ENCODE measurements around the gene EXOC2. TPM values are rescaled to one million over a fixed set of nuclear protein-coding genes. Genes with fewer than 3 reads are reported as not detected.

Gene EXOC2
- total RNA-seq, 1 experiment from 2014 or later: 30.7 TPM

DNA sequence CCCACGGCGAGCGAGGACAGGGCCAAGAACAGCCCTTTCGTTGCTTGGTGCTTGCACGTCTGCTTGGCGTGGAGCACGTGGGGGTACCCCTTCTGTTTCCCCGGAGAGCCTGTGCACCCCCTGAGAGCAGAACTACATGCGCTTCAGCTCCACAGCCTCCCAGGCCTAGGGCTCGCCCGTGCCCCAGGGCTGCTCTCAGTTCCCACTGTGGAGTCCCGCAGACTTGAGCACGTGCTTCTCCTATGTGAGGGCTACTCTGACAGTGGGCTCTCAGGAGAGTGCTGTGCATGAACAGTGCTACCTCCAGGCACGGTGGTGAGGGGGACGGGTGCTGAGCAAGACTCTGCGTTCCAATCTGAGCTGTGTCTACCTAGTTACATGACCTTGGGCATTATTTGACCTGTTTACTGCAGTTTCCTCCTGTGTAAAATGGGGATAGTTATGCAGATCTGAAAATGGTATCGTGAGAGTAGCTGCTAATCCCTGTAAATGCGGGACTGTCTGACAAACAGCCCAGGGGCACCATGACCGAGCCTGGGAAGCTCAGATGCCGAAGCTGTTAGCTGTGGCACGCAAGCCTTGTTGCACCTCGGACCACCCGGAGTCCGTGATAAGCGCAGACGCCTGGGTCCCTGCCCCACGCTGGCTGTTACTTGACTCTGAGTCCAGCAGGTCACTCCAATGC, 219.0 kb downstream of the EXOC2 start:
- DNase-seq (ENCODE audit: low read depth): no peak

DNA sequence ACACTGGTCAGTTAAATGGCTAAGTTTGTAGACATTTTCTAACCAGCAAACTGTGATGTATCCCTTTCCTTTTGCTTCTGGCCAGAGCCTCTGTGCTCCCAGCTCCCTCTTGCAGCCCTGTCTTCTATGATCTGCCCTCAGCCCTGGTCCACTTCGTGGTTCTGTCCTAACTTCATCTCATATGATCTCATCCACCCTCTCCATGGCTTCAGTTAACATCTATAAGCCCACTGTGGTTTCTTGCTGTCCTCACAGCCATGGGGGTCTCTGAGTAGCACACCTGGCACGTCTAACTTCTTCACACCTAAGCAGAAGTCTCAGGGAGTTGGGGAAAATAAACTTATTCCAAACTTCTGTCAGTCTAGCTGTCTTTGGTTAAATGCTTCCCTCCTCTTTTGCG, 219.6 kb downstream of the EXOC2 start:
- no peak for DNase-seq (ENCODE audit: low read depth)

DNA sequence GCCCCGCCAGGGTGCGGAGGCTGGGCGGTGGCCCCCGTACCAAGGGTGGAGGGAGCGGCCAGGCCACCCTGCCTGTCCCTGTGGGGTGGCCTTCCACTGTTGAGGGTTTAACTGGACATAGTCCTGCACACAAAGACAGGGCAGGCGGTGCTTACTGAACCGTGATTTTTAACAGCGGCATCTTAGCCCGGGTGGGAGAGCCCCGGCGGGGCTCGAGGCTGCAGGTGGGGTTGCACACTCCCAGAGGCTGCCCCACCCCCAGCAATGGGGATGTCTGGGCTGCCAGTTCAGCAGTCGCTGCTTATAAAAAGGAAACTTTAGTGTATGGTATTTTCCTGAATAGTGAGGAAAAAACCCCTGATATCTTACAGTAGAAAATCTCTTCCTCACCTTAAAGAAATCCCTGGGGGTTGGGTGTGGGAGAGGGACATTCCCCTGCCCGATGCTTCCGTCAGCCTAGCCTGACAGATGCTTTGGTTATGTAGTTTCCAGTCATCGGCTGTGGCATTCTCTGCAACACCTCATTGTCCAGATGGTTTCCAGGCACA, 222.0 kb downstream of the EXOC2 start:
- no peak for DNase-seq (ENCODE audit: low read depth)

DNA sequence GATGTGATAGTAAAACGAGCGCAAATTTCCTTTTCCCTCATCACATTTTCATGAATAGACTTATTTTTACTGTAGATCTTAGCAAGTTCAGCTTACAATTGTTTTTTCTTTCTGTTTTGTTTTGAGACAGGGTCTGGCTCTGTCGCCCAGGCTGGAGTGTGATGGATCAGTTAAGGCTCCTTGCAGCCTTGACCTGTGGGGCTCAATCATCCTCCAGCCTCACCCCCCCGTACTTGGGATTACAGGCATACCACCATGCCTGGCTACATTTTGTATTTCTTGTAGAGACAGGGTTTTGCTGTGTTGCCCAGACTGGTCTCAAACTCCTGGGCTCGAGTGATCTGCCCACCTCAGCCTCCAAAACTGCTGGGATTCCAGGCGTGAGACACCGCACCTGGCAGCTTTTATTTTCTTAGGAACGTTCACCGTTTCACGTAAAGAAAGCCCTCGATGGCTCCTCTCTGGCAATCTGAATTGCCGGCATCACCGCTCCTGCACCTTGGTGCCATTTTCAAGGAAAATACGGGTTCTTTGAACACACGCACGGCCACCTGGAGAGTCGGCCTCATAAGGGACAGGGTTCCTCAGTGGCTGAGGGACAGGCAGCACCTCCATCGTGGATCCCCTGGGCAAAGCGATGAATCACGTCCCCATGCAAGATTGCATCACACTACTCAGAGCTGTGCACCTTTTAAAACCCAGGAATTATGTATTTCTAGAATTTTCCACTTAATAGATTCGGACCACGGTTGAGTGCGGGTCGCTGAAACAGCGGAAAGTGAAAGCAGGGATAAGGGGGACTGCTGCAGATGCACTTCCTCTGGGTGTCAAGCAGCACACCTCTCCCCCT, 222.7 kb downstream of the EXOC2 start:
- no peak for DNase-seq (ENCODE audit: low read depth)

DNA sequence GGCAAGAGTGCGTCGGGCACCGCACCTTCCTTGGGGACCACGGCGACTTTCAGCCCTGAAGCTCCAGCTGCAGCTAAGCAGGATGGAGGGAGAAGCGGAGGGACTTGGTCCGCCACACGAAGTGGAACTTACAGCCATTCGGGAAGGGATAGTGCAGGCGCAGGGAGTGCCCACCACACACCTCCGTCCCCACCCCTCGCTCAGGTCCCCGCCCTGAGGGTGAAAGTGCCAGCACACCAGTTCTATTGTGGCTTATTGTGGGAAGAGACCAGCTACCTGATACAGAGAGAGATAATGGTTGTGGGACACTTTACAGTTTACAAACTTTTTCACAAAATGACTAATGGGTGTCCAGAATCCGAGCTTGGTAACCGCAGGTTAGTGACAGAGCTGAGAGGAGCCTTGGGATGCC, 225.3 kb downstream of the EXOC2 start:
- no peak for DNase-seq (ENCODE audit: low read depth)

DNA sequence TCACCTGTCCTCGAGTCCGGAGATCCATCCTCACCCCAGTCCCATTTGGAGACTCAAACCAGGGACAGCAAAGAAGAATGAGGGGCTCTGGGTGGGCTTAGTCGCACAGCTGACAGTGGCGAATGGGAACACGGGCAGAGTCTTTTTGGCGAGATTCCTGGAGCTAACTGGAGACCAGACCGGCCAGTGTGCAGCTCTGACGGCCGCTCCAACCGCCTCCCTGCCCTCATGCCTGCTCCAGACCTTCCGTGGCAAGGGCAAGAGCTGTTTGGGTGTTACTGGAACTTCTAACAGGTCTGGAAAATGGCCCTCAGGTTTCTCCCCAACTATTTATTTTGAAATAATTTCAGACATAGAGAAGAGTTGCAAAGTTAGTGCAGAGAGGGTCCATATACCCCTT, 225.8 kb downstream of the EXOC2 start:
- DNase-seq (ENCODE audit: low read depth): no peak

DNA sequence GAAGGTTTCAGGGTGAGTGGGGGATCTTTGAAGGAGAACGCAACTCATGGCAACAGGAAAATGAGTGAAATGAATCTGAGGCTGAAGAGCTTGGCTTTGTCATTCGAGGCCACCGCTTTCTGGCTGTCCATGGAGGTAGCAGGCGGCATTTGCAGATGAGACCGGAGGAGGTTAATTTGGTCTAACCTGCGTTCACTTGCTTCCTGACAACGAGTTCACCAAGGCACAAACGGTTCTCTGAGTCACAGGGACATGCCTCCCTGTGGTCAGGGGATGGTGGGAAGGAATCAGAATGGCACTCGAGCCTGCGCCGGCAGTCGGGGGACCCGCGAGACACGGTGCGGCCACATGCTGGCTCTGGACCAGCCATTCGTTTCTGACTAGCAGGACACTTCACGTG, 226.4 kb downstream of the EXOC2 start:
- DNase-seq (ENCODE audit: low read depth): no peak

DNA sequence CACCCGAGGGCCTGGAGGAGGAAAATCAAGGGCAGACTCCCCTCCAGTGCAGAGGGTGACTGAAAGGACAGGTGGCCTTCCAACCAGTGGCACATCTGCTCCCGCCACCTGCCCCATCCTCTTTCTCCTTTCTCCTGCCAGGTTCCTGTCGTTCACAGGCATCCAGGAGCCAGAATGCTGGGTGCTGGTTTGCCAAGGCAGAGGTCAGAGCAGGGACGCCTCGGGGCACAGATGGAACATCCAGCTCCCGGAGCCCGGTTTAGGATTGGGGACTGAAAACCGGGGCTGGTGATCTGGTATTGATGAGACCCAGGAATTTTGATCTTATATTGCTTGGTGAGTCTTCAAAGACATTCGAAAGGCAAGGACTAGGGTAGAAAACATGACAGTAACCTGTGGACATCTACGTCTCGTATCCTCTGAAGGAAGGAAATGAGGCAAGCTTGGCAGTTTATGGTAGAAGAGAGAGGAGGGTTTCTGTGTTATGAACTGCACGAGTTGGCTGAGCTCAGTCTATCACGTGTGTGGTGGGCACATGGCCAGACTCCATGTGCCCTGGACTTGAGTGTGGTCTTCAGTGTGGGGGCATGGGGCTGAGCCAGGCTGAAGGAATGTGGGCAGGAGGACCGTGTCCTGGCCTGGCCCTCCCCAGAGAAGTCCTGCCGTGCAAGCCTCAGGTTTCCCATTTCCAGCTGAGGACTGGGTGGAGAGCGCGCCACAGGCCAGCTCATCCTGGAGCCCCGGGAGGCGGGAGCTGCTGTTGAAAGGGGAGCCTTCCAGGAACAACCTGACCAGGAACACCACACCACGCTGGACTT, 227.2 kb downstream of the EXOC2 start:
- DNase-seq (ENCODE audit: low read depth): peak; percentile 5

DNA sequence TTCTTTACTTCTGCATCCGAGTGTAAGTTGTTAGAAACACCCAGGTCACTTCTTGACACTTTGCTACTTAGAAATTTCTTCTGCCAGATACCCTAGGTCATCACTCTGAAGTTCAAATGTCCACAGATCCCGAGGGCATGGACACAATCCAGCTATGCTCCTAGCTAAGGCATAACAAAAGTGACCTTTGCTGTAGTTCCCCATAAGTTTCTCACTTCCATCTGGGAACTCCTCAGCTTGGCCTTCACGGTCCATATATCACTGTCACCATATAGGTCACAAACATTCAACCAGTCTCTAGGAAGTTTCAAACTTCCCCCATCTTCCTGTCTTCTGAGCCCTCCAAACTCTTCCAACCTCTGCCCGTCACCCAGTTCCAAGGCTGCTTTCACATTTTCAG, 236.1 kb downstream of the EXOC2 start:
- no peak for DNase-seq (ENCODE audit: low read depth)

DNA sequence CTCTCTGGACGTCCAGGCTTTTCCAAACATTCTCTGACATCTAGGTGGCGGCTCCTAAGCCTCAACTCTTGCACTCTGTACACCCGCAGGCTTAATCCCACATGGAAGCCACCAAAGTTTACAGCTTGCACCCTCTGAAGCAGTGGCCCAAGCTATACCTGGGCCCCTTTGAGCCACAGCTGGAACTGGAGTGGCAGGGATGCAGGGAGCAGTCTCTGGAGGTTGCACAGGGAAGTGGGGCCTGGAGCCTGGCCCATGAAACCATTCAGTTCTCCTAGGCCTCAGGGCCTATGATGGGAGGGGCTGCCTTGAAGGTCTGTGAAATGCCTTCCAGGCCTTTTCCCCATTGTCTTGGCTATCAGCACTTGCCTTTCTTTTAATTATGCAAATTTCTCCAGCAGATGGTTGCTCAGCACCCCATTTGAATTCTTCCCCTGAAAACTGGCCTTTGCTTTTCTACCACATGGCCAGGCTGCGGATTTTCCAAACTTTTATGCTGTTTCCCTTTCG, 236.5 kb downstream of the EXOC2 start:
- no peak for DNase-seq (ENCODE audit: low read depth)

DNA sequence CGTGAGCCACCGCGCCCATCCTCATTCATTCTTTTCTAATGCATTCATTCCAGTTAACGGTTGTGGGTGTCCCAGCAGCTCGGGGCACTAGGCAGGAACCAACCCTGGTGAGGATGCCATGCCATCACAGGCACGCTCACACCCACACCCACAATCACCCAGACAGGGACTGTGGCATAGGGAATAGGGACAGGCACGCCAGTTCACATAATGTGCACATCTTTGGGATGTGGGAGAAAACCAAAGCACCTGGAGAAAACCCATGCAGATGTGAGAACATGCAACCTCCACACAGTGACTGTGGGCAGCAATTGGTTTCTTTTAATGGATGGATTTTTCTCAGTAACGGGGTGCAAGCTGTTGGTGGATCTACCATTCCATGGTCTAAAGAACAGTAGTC, 237.1 kb downstream of the EXOC2 start:
- DNase-seq (ENCODE audit: low read depth): no peak

DNA sequence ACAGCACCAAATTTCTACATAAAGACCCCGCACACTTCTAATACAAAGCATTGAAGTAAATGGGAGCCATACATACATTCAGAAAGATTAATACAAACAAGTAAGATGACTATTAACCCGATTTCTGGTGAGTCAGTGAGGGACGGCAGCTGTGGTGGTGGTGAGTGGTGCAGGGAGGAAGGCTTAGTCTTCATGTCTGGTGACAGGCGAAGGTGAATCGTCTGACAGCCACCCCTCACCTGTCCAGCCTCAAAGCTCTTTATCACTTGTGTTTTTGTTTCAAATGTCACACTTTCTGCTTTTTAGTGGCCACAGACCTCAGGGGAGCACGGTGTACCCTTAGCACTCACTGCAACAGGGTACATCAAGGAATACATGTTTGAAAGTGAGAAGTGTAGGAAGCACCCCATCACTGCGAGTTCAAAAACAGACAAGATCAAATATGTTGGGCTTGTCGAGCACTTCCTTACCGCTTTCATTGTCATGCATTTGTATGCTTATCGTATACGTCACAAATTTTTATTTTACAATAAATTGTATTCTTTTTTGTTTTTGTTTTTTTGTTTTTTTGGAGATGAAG, 237.8 kb downstream of the EXOC2 start:
- peak; percentile 41 for DNase-seq (ENCODE audit: low read depth)

DNA sequence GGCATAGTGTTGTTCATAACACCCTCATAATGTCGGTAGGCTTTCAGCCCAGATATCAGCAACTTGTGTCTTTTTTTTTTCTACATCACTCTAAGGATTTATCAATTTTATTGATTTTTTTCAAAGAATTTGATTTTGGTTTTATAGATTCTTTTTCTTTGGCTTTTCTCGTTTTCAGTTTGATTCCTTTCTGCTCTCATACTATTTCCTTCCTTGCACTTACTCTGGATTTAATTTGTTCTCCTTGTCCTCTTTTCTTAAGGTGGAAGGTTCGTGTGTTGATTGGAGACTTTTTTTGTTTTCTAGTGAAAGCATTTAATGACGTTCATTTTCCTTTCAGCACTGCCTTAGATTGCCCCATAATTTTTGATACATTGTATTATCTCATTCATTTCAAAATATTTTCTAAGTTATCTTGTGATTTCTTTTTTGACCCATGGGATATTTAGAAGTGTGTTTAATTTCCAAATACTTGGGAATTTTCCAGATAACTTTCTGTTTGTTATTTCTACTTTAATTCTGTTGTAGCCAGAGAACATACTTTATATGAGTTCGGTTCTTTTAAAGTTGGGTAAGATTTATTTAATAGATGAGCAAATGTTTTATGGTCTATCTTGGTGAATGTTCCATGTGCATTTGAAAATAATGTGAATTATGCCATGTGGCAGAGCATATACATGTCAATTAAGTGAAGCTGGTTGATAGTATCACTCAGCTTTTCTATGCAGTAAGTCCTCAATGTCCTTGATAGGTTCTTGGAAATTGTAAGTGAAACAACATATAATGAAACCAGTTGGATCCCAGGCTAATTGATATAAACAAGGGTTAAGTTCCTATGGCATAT, 238.6 kb downstream of the EXOC2 start:
- no peak for DNase-seq (ENCODE audit: low read depth)

DNA sequence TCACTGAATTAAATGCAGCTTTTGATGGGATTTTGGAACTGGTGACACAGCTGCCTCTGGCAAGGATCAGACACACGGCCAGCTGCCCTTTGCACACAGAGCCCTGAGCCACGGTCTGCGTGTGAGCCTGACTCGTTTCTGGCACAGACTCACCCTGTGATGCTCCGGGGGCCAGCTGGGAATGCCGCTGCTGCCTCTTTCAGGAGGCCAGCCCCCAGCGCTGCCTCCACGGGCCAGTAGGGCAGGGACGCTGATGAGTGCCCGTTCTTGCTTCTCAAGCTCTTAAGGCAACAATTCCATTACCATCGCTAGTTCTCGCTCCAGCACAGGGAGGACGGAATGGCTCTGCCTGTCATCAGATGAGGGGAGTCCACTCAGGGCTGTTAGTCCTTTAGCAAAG, 239.8 kb downstream of the EXOC2 start:
- DNase-seq (ENCODE audit: low read depth): peak; percentile 80

DNA sequence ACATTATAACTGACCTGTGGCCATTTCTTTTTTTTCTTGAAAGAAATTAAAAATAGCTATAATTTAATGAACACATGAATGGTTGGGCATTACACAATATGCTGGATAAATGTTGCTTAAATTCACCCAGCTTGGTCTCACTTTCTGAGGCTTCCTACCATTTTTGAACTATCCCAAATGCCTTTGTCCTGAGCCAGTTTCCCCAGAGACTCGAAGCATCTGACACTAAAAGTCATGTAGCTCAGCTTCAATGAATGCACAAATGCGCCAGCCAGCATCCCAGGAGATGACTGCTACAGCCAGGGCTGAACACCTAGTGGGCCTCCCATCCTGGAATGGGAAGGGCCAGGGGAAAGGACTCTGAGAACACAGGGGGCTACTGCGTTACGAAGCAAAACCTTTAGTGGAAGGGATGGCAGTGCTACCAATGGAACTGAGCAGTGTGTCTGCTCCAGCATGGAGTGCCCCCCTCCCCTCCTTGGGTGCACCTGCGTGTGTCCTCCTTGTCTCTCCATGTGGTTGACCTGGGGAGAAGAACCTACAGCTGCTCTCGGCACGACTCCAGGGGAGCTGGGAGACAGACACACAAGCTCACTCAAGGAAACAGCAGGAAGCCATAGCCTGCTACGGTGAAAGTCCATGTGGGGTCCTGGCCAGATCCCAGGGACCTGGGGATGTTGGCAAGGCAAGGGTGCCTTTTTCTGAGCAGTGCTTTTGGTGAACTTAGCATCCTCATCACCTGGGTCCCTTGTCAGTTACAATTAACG, 240.5 kb downstream of the EXOC2 start:
- DNase-seq (ENCODE audit: low read depth): peak; percentile 68

DNA sequence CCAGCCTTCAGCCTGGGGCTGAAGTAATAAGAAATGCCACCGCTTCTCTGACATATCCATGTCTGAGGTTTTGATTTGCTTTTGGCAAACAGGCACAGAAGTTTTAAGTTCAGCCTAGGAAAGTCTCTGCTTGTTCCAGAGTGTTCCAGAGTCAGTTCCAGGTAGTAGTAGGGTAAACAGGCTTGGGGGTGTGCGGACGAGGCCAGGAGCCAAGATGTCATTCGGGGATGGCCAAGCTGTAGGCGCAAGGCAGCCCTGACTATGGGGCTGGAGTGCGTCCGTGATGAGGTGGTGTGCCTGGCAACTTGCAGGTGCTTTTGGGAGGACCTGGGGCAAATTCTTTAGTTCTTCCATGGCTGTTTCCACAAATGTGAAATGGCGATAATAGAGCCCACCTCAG, 241.1 kb downstream of the EXOC2 start:
- DNase-seq (ENCODE audit: low read depth): no peak

DNA sequence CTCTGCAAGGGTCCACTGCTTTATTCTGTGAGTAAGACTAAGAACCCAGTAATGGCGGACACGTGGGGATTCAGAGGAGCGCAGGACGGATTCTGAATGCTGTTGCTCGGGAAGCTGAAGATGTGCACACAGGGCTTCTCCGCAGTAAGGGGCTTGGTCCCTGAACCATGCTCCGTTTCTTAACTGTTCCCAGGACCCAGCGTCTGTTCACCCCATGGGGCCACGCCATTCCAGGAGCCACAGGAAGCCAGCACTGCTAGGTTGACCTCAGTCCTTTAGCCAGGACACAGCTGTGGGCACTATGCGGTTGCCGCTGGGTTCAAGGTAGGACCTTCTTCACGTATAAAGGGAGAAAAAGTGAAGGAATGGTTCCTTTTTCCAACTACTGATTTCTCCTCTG, 241.6 kb downstream of the EXOC2 start:
- DNase-seq (ENCODE audit: low read depth): no peak

DNA sequence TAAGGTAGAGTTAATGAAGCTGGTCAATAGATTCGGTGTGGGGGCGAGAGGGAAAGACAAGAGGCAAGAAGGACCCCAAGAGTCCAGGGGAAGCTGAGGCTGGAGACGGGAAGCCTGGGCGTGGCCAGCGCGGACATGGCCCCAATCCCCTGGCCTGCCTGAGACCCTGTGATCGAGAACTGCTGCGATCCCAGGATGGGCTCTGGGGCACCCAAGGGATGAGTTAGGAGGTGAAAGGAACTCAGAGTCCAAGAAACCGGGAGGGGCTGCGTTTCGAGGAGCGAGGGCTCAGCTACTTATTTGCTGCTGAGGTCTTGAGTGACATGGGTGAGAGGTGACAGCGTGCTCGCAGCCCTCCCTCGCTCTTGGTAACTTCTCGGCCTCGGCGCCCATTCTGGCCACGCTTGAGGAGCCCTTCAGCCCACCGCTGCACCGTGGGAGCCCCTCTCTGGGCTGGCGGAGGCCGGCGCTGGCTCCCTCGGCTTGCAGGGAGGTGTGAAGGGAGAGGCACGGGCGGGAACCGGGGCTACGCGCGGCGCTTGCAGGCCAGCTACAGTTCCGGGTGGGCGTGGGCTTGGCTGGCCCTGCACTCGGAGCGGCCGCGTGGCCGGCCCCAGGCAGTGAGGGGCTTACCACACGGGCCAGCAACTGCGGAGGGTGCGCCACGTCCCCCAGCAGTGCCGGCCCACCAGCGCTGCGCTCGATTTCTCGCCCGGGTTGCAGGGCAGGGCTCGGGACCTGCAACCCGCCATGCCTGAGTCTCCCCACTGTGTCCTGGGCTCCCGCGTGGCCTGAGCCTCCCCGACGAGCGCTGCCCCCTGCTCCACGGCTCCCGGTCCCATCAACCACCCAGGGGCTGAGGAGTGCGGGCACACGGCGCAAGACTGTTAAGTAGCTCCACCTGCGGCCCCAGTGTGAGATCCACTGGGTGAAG, 243.2 kb downstream of the EXOC2 start:
- DNase-seq (ENCODE audit: low read depth): no peak

DNA sequence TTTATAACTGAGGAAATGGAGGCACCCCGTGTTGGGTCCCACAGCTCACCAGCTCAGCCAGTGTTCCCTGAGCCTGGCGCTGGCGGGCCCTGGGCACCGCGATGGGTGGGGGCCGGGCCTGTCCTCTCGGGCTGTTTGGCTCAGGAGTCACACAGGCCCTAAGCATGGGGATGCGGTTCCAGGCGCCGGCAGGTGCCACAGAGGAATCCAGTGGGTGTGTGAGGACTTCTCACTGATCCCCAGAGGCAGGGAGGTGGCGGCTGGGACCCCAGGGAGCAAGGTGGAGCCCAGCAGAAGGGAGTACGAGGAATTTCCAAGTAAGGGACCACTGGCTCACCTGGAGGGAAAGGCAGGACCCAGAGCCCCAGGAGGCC, 243.9 kb downstream of the EXOC2 start:
- no peak for DNase-seq (ENCODE audit: low read depth)

Measured in LHCN-M2 (cell line).